CD14-positive monocyte (primary cell): ENCODE results near the gene PIGX. TPM values are rescaled to one million over a fixed set of nuclear protein-coding genes. Genes with fewer than 3 reads are reported as not detected.
A peak's percentile ranks its signal among the peaks of the same experiment; 100 is the strongest.

Source experiments
- DNase-seq, 3 donors: peaks; one replicate each; pipeline ENCODE4 v3.0.0-alpha.2; 2011 to 2022
- H2AFZ ChIP-seq: 2 replicates; pipeline ENCODE4 v1.6.0; 2012; ENCODE audit warnings: mild to moderate bottlenecking, low read depth, low read length, inconsistent platforms; ENCODE audit not compliant: insufficient read depth, poor library complexity, severe bottlenecking
- H3K27ac ChIP-seq, 2 donors: 1 replicate in 1 of 2; 2 replicates in 1 of 2; pipeline ENCODE4 v1.5.1; 2012 to 2013; ENCODE audit warnings: low read length in 2 of 2, control low read depth in 1 of 2, inconsistent platforms in 1 of 2, low read depth in 1 of 2, mild to moderate bottlenecking in 1 of 2
- H3K27me3 ChIP-seq, 2 donors: one replicate each; pipeline versions ENCODE4 v1.6.0 to v1.6.1; 2011 to 2013; ENCODE audit warnings: low read length in 2 of 2; ENCODE audit not compliant: control insufficient read depth in 2 of 2, insufficient read depth in 2 of 2
- H3K36me3 ChIP-seq, 2 donors: replicated peaks in 1 of 2; 1 replicate in 1 of 2; 2 replicates in 1 of 2; pipeline versions ENCODE4 v1.5.1 to v1.6.1; 2012 to 2013; ENCODE audit warnings: low read length in 2 of 2, control low read depth in 1 of 2, inconsistent platforms in 1 of 2, mild to moderate bottlenecking in 1 of 2; ENCODE audit not compliant: insufficient read depth in 2 of 2, control insufficient read depth in 1 of 2
- H3K4me1 ChIP-seq, 2 donors: 1 replicate in 1 of 2; 2 replicates in 1 of 2; pipeline versions ENCODE4 v1.5.1 to v1.6.1; 2012 to 2013; ENCODE audit warnings: low read length in 2 of 2, control low read depth in 1 of 2, inconsistent platforms in 1 of 2, mild to moderate bottlenecking in 1 of 2, moderate library complexity in 1 of 2; ENCODE audit not compliant: insufficient read depth in 2 of 2, control insufficient read depth in 1 of 2
- H3K4me2 ChIP-seq: replicated peaks from 2 replicates; pipeline ENCODE3; 2012; ENCODE audit warnings: low read length, moderate library complexity, mild to moderate bottlenecking; ENCODE audit not compliant: poor library complexity, severe bottlenecking; ENCODE audit errors: extremely low read depth
- H3K4me3 ChIP-seq, 3 experiments: fragments of 200-600 bp in 1 of 3; sonication (generic) in 1 of 3; replicated peaks in 1 of 3; 1 replicate in 2 of 3; 2 replicates in 1 of 3; pipeline ENCODE4 v1.5.1; 2011 to 2013; ENCODE audit warnings: low read length in 3 of 3, mild to moderate bottlenecking in 3 of 3, control low read depth in 2 of 3, low read depth in 2 of 3, inconsistent platforms in 1 of 3, moderate library complexity in 1 of 3
- H3K79me2 ChIP-seq: 2 replicates; pipeline ENCODE4 v1.6.0; 2012; ENCODE audit warnings: mild to moderate bottlenecking, control low read depth, inconsistent platforms, low read length, moderate library complexity; ENCODE audit not compliant: insufficient read depth
- H3K9ac ChIP-seq: 2 replicates; pipeline ENCODE4 v1.6.0; 2017; ENCODE audit warnings: low read length, mild to moderate bottlenecking; ENCODE audit not compliant: insufficient read depth, poor library complexity, severe bottlenecking
- H3K9me3 ChIP-seq, 2 donors: replicated peaks in 1 of 2; 1 replicate in 1 of 2; 2 replicates in 1 of 2; pipeline versions ENCODE4 v1.5.1 to v1.6.1; 2012 to 2013; ENCODE audit warnings: low read length in 2 of 2, control low read depth in 1 of 2; ENCODE audit not compliant: control insufficient read depth in 1 of 2, insufficient read depth in 1 of 2
- H4K20me1 ChIP-seq: 2 replicates; pipeline ENCODE4 v1.6.0; 2012; ENCODE audit warnings: mild to moderate bottlenecking, low read length, control low read depth, moderate library complexity; ENCODE audit not compliant: insufficient read depth
- H3K27ac Mint-ChIP-seq, 7 donors: one replicate each; pipeline ENCODE4 v1.8.0; 2020; ENCODE audit warnings: mild to moderate bottlenecking in 7 of 7, mixed read lengths in 7 of 7, moderate library complexity in 6 of 7, inconsistent platforms in 2 of 7
- H3K27me3 Mint-ChIP-seq, 3 donors: one replicate each; pipeline ENCODE4 v1.8.0; 2021 to 2022; ENCODE audit warnings: low read depth in 3 of 3, mild to moderate bottlenecking in 3 of 3, mixed read lengths in 3 of 3, moderate library complexity in 3 of 3, inconsistent platforms in 1 of 3
- H3K36me3 Mint-ChIP-seq, 2 donors: one replicate each; pipeline ENCODE4 v1.8.0; 2020; ENCODE audit warnings: mixed read lengths in 2 of 2, inconsistent platforms in 1 of 2, mild to moderate bottlenecking in 1 of 2
- H3K4me1 Mint-ChIP-seq: one replicate; pipeline ENCODE4 v1.8.0; 2020; ENCODE audit warnings: mild to moderate bottlenecking, mixed read lengths
- H3K4me3 Mint-ChIP-seq, 2 donors: one replicate each; pipeline ENCODE4 v1.8.0; 2020; ENCODE audit warnings: mild to moderate bottlenecking in 2 of 2, mixed read lengths in 2 of 2, moderate library complexity in 1 of 2
- H3K9me3 Mint-ChIP-seq, 7 donors: one replicate each; pipeline ENCODE4 v1.8.0; 2020 to 2022; ENCODE audit warnings: mixed read lengths in 7 of 7, mild to moderate bottlenecking in 6 of 7, moderate library complexity in 6 of 7, inconsistent platforms in 2 of 7
- WGBS: methylation state at CpG from one replicate; pipeline ENCODE4 v1.1.5; 2013; ENCODE audit warnings: missing lambda C conversion rate; ENCODE audit not compliant: insufficient coverage; 5-methylcytosine and 5-hydroxymethylcytosine counted together
- intact Hi-C, 2 donors: fragments of 100-400 bp; cut with micrococcal nuclease; formaldehyde crosslinking; loops; one replicate each; pipeline versions ENCODE4 v1.15.0 to v1.15.1; 2023
- polyA plus RNA-seq, 3 donors: library from polyadenylated mRNA; depleted of rRNA in 1 of 3; unstranded in 2 of 3; stranded (reverse) in 1 of 3; fragments of 300-500 nt in 2 of 3; fragments of >200 nt in 1 of 3; fragmentation: Illumina TruSeq in 2 of 3; gene quantifications; 1 replicate in 2 of 3; 2 replicates in 1 of 3; pipeline ENCODE4 v1.2.3, GENCODE V29; 2012 to 2021
- TF ChIP-seq, protein P1 (sequence below): fragments of 200-600 bp; IDR thresholded peaks from one replicate; pipeline ENCODE4 v1.8.0; 2022; ENCODE audit warnings: antibody characterized with exemption, mild to moderate bottlenecking

Gene PIGX
- polyA plus RNA-seq, 3 donors: 11.8 to 44.9 (median 29.8) TPM

DNA sequence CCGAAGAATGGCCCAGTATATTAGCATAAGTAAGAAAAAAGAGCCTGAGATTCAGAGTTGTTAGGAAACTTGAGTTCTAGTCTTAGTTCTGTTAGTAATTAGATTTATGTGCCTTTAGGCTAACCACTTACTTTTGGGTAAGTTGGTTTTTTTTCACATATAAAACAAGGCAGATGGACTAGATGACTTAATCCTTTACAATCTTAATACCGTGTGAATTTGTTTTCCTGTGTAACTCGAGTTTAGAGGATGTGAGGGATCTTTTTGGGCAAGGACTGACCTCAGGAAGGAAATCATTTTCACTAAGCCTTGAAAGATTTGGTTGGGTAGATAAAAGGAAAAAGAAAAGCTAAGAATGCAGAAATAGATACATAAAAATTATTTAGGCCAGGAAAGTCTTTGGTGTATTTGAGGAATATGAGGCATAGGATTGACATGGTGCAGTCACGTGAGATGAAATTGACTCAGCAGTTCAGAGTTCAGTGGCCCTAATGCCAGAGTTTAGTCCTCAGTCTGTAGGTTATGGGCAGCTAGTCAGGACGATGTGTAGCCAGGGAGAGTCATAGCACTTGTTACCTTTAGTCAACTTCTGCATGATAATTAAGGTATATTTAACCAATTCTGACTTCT lies 62.1 kb downstream of the PIGX start:
- peak in 1 of 3 donors; percentile 41 for DNase-seq
- Mint-ChIP-seq H3K4me1 (peaks cover 38% of the 10 kb centered on the region), H3K27ac (peak overlapping the region in 6 of 7 donors; percentile 20 to 79 (median 44)), H3K9me3 (peaks cover 0 to 2% (median 0%) of the 10 kb centered on the region in 7 donors), H3K36me3 (peaks cover 18 to 38% of the 10 kb centered on the region in 2 donors), H3K4me3 (no peak overlapping the region), H3K27me3 (peaks cover 0 to 1% (median 0%) of the 10 kb centered on the region in 3 donors)
- no peak overlapping the region for H3K4me2 ChIP-seq
- intact Hi-C loops: no loop called here
- peaks cover 100% of the 10 kb centered on the region for H3K79me2 ChIP-seq
- no peaks in the 10 kb centered on the region for H3K9me3 ChIP-seq
- no peaks in the 10 kb centered on the region for H3K27me3 ChIP-seq
- H3K4me3 ChIP-seq: no peak overlapping the region
- H3K36me3 ChIP-seq: peaks cover 8 to 29% of the 10 kb centered on the region in 2 donors
- H3K27ac ChIP-seq: peak overlapping the region in 1 of 2 donors; percentile 24
- peaks cover 100% of the 10 kb centered on the region for H4K20me1 ChIP-seq
- H3K4me1 ChIP-seq: no peaks in the 10 kb centered on the region
- TF ChIP-seq, protein P1, sequence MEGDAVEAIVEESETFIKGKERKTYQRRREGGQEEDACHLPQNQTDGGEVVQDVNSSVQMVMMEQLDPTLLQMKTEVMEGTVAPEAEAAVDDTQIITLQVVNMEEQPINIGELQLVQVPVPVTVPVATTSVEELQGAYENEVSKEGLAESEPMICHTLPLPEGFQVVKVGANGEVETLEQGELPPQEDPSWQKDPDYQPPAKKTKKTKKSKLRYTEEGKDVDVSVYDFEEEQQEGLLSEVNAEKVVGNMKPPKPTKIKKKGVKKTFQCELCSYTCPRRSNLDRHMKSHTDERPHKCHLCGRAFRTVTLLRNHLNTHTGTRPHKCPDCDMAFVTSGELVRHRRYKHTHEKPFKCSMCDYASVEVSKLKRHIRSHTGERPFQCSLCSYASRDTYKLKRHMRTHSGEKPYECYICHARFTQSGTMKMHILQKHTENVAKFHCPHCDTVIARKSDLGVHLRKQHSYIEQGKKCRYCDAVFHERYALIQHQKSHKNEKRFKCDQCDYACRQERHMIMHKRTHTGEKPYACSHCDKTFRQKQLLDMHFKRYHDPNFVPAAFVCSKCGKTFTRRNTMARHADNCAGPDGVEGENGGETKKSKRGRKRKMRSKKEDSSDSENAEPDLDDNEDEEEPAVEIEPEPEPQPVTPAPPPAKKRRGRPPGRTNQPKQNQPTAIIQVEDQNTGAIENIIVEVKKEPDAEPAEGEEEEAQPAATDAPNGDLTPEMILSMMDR: no peak
- H2AFZ ChIP-seq: no peak overlapping the region
- 13% methylated on average over 1 of the region's 5 CpGs for WGBS
- no peak overlapping the region for H3K9ac ChIP-seq

DNA sequence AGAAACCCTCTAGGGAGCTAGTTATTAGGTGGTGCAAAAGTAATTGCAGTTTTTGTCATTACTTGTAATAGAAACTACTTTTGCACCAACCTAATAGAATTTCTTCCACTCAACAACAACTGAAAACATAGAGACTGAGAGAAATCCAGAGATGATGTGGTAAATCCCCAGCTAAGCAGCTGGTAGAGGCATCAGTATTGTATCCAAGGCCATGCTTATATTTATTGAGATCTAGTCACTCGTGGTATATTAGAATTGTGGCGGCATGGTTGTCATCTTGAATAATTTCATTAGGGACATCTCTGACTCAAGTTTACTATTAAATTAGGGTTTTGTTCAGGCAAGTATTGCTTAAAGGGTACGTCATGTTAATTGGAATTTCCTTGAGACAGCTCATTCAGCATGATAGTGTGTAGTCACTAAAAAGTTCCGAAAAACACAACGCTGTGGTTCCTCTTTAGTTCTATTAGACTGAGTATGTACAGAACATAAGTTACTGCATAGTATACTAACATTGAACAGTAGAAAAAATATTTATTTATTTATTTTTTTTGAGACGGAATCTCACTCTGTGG lies 62.8 kb downstream of the PIGX start:
- no peak overlapping the region for H3K4me3 Mint-ChIP-seq
- no peak overlapping the region for H3K4me3 ChIP-seq
- H3K4me2 ChIP-seq: no peak overlapping the region

More for the DNA sequence above, 62.8 kb downstream of the PIGX start:
- peaks cover 100% of the 10 kb centered on the region for H3K79me2 ChIP-seq
- peaks cover 22 to 40% of the 10 kb centered on the region in 2 donors for H3K36me3 Mint-ChIP-seq
- no peaks in the 10 kb centered on the region for H3K4me1 ChIP-seq
- peaks cover 37% of the 10 kb centered on the region for H3K4me1 Mint-ChIP-seq
- H3K9ac ChIP-seq: no peak overlapping the region
- H3K9me3 Mint-ChIP-seq: peaks cover 2 to 8% (median 5%) of the 10 kb centered on the region in 7 donors
- intact Hi-C loops: no loop called here
- peaks cover 0 to 1% (median 0%) of the 10 kb centered on the region in 3 donors for H3K27me3 Mint-ChIP-seq
- TF ChIP-seq, protein P1: no peak
- DNase-seq: peak in 1 of 3 donors; percentile 46
- H3K36me3 ChIP-seq: peaks cover 14 to 32% of the 10 kb centered on the region in 2 donors
- WGBS: 100% methylated on average over 1 of the region's 6 CpGs
- H3K9me3 ChIP-seq: peaks cover 5 to 6% of the 10 kb centered on the region in 2 donors
- no peaks in the 10 kb centered on the region for H3K27me3 ChIP-seq
- H3K27ac ChIP-seq: peak overlapping the region in 1 of 2 donors; percentile 24
- H2AFZ ChIP-seq: no peak overlapping the region
- peaks cover 100% of the 10 kb centered on the region for H4K20me1 ChIP-seq
- peak overlapping the region in 3 of 7 donors; percentile 1 to 78 (median 46) for H3K27ac Mint-ChIP-seq
